H9 (cell line): ENCODE results near the gene FFAR1. TPM values are rescaled to one million over a fixed set of nuclear protein-coding genes. Genes with fewer than 3 reads are reported as not detected.
A peak's percentile ranks its signal among the peaks of the same experiment; 100 is the strongest.

ENCODE experiments used
- DNase-seq: peaks from one replicate; pipeline ENCODE4 v3.0.0-alpha.2; 2017
- H2AFZ ChIP-seq: one replicate; pipeline ENCODE4 v1.6.1; 2013; ENCODE audit warnings: mild to moderate bottlenecking, low read length, control low read depth, moderate library complexity
- H2AK5ac ChIP-seq: 2 replicates; pipeline ENCODE4 v1.6.1; 2013; ENCODE audit warnings: low read length, control low read depth, mixed read lengths; ENCODE audit not compliant: insufficient read length
- H2BK120ac ChIP-seq: one replicate; pipeline ENCODE4 v1.6.1; 2013; ENCODE audit warnings: low read depth, mild to moderate bottlenecking, low read length, control low read depth, inconsistent platforms; ENCODE audit not compliant: poor library complexity, severe bottlenecking
- H2BK12ac ChIP-seq: 2 replicates; pipeline ENCODE4 v1.6.1; 2013; ENCODE audit warnings: low read length, control low read depth, mixed read lengths, low read depth; ENCODE audit not compliant: insufficient read length
- H2BK15ac ChIP-seq: 2 replicates; pipeline ENCODE4 v1.6.1; 2013; ENCODE audit warnings: low read depth, low read length, control low read depth
- H2BK20ac ChIP-seq: one replicate; pipeline ENCODE4 v1.6.1; 2013; ENCODE audit warnings: low read depth, mild to moderate bottlenecking, low read length, control low read depth, inconsistent platforms; ENCODE audit not compliant: poor library complexity, severe bottlenecking
- H2BK5ac ChIP-seq: 2 replicates; pipeline ENCODE4 v1.6.1; 2013; ENCODE audit warnings: low read length, control low read depth, mixed read lengths; ENCODE audit not compliant: insufficient read length
- H3K14ac ChIP-seq: 2 replicates; pipeline ENCODE4 v1.6.1; 2013; ENCODE audit warnings: low read length, control low read depth; ENCODE audit not compliant: insufficient read depth
- H3K18ac ChIP-seq: 2 replicates; pipeline ENCODE4 v1.6.1; 2013; ENCODE audit warnings: low read depth, mild to moderate bottlenecking, mixed read lengths, low read length, control low read depth; ENCODE audit not compliant: insufficient read length
- H3K23ac ChIP-seq: 2 replicates; pipeline ENCODE4 v1.6.1; 2013; ENCODE audit warnings: low read length, control low read depth, mixed read lengths, low read depth; ENCODE audit not compliant: insufficient read length
- H3K23me2 ChIP-seq: 2 replicates; pipeline ENCODE4 v1.6.1; 2013; ENCODE audit warnings: low read depth, mild to moderate bottlenecking, mixed read lengths, low read length, control low read depth; ENCODE audit not compliant: insufficient read length, poor library complexity, severe bottlenecking
- H3K27ac ChIP-seq: 2 replicates; pipeline ENCODE4 v1.5.1; 2013; ENCODE audit warnings: low read length, control low read depth, mixed read lengths, low read depth; ENCODE audit not compliant: insufficient read length
- H3K27me3 ChIP-seq: 2 replicates; pipeline ENCODE4 v1.6.1; 2013; ENCODE audit warnings: low read length, control low read depth, inconsistent platforms; ENCODE audit not compliant: insufficient read depth
- H3K4ac ChIP-seq: 2 replicates; pipeline ENCODE4 v1.6.1; 2013; ENCODE audit warnings: low read depth, mild to moderate bottlenecking, control low read depth, inconsistent platforms, low read length, moderate library complexity
- H3K4me1 ChIP-seq: 2 replicates; pipeline ENCODE4 v1.6.1; 2013; ENCODE audit warnings: low read length, control low read depth, inconsistent platforms; ENCODE audit not compliant: insufficient read depth
- H3K4me2 ChIP-seq: 2 replicates; pipeline ENCODE4 v1.6.1; 2013; ENCODE audit warnings: low read length, control low read depth, mixed read lengths; ENCODE audit not compliant: insufficient read length, insufficient read depth
- H3K56ac ChIP-seq: 2 replicates; pipeline ENCODE4 v1.6.1; 2013; ENCODE audit warnings: low read depth, mild to moderate bottlenecking, mixed read lengths, low read length, control low read depth; ENCODE audit not compliant: insufficient read length
- H3K79me1 ChIP-seq: 2 replicates; pipeline ENCODE4 v1.6.1; 2013; ENCODE audit warnings: low read depth, mild to moderate bottlenecking, moderate library complexity, low read length, control low read depth, inconsistent platforms; ENCODE audit not compliant: insufficient read depth, poor library complexity, severe bottlenecking
- H3K79me2 ChIP-seq: 2 replicates; pipeline ENCODE4 v1.6.1; 2013; ENCODE audit warnings: low read length, control low read depth, inconsistent platforms; ENCODE audit not compliant: insufficient read depth
- H3K9ac ChIP-seq: 2 replicates; pipeline ENCODE4 v1.6.1; 2013; ENCODE audit warnings: low read length, control low read depth, mixed read lengths; ENCODE audit not compliant: insufficient read length; ENCODE audit errors: extremely low read depth
- H3K9me3 ChIP-seq: one replicate; pipeline ENCODE4 v1.6.1; 2013; ENCODE audit warnings: low read depth, low read length, inconsistent platforms; ENCODE audit not compliant: control insufficient read depth
- H3T11ph ChIP-seq: one replicate; pipeline ENCODE4 v1.6.1; 2013; ENCODE audit warnings: mild to moderate bottlenecking, low read length, control low read depth, inconsistent platforms
- H4K20me1 ChIP-seq: one replicate; pipeline ENCODE4 v1.6.1; 2013; ENCODE audit not compliant: control insufficient read depth, insufficient read length, insufficient read depth
- H4K5ac ChIP-seq: 2 replicates; pipeline ENCODE4 v1.6.1; 2013; ENCODE audit warnings: low read depth, mild to moderate bottlenecking, mixed read lengths, low read length, control low read depth; ENCODE audit not compliant: insufficient read length
- H4K8ac ChIP-seq: replicated peaks from 2 replicates; pipeline ENCODE4 v1.6.1; 2013; ENCODE audit warnings: low read length, control low read depth, mixed read lengths, low read depth; ENCODE audit not compliant: insufficient read length
- H4K91ac ChIP-seq: 2 replicates; pipeline ENCODE4 v1.6.1; 2013; ENCODE audit warnings: low read depth, mild to moderate bottlenecking, moderate library complexity, mixed read lengths, low read length, control low read depth; ENCODE audit not compliant: insufficient read length
- H3K27ac Mint-ChIP-seq, 3 experiments: 2 replicates in 2 of 3; 3 replicates in 1 of 3; pipeline ENCODE4 v1.8.0; 2020 to 2021; ENCODE audit warnings: mixed read lengths in 3 of 3, mild to moderate bottlenecking in 1 of 3, moderate library complexity in 1 of 3
- H3K27me3 Mint-ChIP-seq: 2 replicates; pipeline ENCODE4 v1.8.0; 2021; ENCODE audit warnings: low read depth, mild to moderate bottlenecking, moderate library complexity, mixed read lengths
- H3K36me3 Mint-ChIP-seq, 3 experiments: 2 replicates in 2 of 3; 3 replicates in 1 of 3; pipeline ENCODE4 v1.8.0; 2020 to 2021; ENCODE audit warnings: low read depth in 3 of 3, mixed read lengths in 3 of 3; ENCODE audit not compliant: insufficient read depth in 1 of 3
- H3K4me1 Mint-ChIP-seq, 2 experiments: 2 replicates each; pipeline ENCODE4 v1.8.0; 2020; ENCODE audit warnings: mixed read lengths in 2 of 2
- H3K4me3 Mint-ChIP-seq, 2 experiments: 2 replicates in 1 of 2; 3 replicates in 1 of 2; pipeline ENCODE4 v1.8.0; 2020 to 2021; ENCODE audit warnings: mild to moderate bottlenecking in 2 of 2, mixed read lengths in 2 of 2, moderate library complexity in 1 of 2
- H3K9me3 Mint-ChIP-seq, 2 experiments: 2 replicates in 1 of 2; 3 replicates in 1 of 2; pipeline ENCODE4 v1.8.0; 2020; ENCODE audit warnings: mild to moderate bottlenecking in 2 of 2, mixed read lengths in 2 of 2, moderate library complexity in 1 of 2
- CTCF ChIP-seq: fragments of 200-600 bp; sonication (generic); conservative IDR thresholded peaks from 3 replicates; pipeline ENCODE4 v1.8.0; 2021; ENCODE audit warnings: antibody characterized with exemption, mild to moderate bottlenecking
- WGBS: extraction: QIAGEN DNeasy Blood & Tissue Kit; methylation state at CpG from one replicate; pipeline ENCODE4 v1.1.7; 2013; ENCODE audit warnings: missing lambda C conversion rate, low lambda C conversion rate, mixed read lengths; ENCODE audit not compliant: insufficient read length; ENCODE audit errors: extremely low coverage; 5-methylcytosine and 5-hydroxymethylcytosine counted together
- total RNA-seq: library from RNA; stranded (reverse); gene quantifications from 2 replicates; pipeline ENCODE4 v1.2.1, GENCODE V29; 2021

The FFAR1 gene
- total RNA-seq, 1 experiment from 2014 or later, result not detected

GRCh38 chr19:35344511-35345031 is 3.1 kb upstream of the FFAR1 start:
- Histone ChIP-seq H3K56ac (no peak overlapping the region), H3K4me2 (no peak overlapping the region), H2BK12ac (no peak overlapping the region), H3K27me3 (no peaks in the 10 kb centered on the region), H2BK120ac (no peak overlapping the region), H2AK5ac (no peak overlapping the region), H3T11ph (no peak overlapping the region), H3K23me2 (no peaks in the 10 kb centered on the region), H2BK15ac (no peak overlapping the region), H3K9ac (no peak overlapping the region), H4K5ac (no peak overlapping the region), H2BK5ac (no peak overlapping the region), H2AFZ (no peak overlapping the region), H3K79me1 (no peaks in the 10 kb centered on the region), H3K18ac (no peak overlapping the region), H2BK20ac (no peak overlapping the region), H3K27ac (no peak overlapping the region), H3K9me3 (no peaks in the 10 kb centered on the region), H3K23ac (no peak overlapping the region), H4K91ac (no peak overlapping the region), H3K14ac (no peak overlapping the region), H4K8ac (no peak overlapping the region), H3K79me2 (no peaks in the 10 kb centered on the region), H3K4me1 (no peaks in the 10 kb centered on the region), H4K20me1 (no peaks in the 10 kb centered on the region), H3K4ac (no peak overlapping the region)
- peak; percentile 21 for DNase-seq
- H3K27me3 Mint-ChIP-seq, result peaks cover 44% of the 10 kb centered on the region
- no peak overlapping the region for H3K27ac Mint-ChIP-seq
- H3K36me3 Mint-ChIP-seq, result no peaks in the 10 kb centered on the region
- no peak for TF ChIP-seq CTCF
- WGBS, result no CpG with 5 or more reads among the region's 17 CpGs
- H3K4me3 Mint-ChIP-seq, result no peak overlapping the region
- no peaks in the 10 kb centered on the region for H3K9me3 Mint-ChIP-seq
- H3K4me1 Mint-ChIP-seq, result peaks cover 7 to 19% of the 10 kb centered on the region in 2 experiments
